GM21367 (cell line): ENCODE results near the gene NHSL2.

Experiments
- ATAC-seq: cut with Tn5 transposase; IDR thresholded peaks from one replicate; pipeline ENCODE4 v1.9.1; 2021; ENCODE audit not compliant: unreplicated experiment

NHSL2 gene

DNA sequence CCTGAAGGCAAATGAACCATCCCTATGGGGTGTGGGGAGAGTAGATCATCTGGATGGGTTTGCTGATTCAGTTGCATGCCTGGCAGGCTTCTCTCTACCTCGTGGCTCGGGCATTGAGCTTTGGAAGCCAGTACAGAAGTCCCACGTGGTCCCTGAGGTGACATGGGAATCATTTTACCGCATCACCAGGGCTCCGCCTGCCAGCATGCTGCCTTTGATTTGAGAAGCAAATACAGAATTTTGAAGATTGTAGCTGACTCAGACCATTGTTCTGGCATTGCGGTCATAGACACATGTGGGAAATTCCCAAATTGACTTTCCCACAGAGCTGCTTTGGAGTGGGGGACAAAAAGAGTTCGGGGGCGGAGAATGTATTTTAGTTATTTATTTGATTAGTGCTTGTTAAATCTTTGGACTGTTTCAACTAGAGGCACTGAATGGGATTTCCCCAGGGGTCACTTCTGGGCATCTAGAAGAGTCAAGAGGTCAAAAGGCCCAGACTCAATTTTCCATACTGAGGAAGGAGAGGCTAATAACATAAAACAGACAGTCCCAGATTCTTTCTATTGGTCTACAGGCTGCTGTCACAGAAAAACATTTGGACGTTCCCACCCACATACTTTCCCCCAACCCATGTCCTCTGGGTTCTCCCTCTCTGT lies 79.3 kb downstream of the NHSL2 start:
- ATAC-seq, result no peak

DNA sequence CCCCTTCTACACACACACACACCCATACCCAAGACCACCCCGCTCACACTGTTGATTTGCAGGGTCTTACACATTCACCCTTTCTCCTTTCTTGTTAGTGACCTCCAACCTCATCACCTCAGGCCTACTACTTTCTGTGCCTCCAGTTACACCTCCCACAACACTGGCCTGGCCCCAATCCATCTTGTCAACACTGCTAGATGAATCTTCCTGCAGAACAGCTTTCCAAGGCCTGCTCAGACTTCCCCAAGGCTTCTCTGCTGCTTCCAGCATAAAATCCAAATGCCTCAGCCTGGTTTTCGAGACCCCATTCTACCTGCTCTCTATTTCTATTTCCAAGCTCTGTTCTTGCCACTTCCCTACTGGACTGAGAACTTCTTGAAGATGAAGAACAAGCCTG lies 79.9 kb downstream of the NHSL2 start:
- no peak for ATAC-seq

DNA sequence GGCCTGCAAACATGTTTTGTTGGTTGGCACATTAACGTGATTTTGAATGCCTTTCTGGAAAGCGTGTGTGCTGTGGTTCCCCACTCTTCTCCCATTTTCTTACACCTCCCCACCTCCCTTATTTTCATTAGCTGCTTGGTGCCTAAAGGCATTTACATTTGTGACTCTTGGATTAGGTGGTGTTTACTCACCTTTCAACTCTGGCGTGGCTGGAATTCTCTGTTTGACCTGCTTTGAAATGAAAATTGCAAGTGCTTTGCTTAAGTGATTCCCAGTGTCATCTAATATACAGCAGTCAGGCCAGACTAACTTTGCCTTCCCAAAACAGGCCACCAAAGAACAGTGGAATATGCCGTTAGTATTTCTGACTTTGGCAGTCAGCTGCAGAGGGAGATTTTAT lies 80.5 kb downstream of the NHSL2 start:
- ATAC-seq, result no peak

DNA sequence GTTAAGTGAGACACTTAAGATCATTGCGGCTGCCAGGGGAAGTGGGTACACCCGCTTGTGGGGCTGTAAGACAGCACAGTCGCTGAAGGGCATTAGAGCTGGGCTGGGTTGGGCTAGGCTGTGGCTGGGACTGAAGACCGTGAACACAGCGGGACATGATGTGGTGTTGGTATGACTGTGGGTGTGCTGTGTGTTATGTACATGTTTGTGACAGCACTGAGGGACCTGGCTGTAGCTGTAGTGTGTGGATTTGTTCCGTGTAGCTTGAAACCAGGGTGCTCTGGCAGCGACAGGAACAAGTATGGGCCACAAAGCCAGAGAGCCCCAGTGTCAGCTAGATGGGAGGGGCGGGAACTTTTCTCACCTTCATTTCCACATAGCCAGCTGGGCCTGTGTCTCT lies 82.1 kb downstream of the NHSL2 start:
- ATAC-seq, result no peak

DNA sequence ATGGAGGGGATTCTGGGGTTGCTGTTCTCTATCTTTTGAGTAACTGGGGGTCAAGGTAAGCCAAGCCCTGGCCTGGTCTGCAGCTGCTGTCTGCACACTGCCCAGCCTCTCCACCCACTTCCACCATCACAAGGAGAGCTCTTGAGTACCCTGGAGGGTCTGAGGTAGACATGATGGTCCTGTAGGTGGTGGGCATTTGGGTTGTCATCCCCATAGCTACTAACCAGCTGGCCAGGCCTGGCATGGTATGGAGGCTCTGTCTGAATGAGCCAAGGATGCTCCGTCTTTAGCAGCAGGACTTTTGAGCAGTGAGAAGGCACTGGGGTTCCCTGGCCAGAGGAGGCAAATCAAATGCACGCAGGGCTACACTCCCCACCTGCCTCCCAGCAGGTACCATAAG lies 82.7 kb downstream of the NHSL2 start:
- ATAC-seq, result no peak

DNA sequence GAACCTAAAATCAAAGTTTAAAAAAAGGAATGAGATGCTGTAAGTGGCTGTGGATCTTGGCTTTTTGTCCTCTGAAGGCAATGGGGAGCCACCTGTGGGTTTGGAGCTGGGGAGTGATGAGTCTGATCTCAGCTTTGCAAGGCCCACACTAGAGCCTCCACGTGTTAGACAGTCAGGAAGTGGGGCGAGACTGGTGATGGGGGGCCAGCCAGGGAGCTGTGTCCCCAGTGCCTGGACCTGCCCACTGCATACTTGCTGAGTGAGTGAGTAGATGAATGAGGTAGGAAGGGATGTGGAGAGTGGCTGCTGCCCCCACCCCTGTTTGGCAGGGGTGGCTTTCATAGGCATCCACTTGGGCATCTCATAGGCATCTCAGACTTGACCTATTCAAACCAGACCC lies 84.0 kb downstream of the NHSL2 start:
- no peak for ATAC-seq

DNA sequence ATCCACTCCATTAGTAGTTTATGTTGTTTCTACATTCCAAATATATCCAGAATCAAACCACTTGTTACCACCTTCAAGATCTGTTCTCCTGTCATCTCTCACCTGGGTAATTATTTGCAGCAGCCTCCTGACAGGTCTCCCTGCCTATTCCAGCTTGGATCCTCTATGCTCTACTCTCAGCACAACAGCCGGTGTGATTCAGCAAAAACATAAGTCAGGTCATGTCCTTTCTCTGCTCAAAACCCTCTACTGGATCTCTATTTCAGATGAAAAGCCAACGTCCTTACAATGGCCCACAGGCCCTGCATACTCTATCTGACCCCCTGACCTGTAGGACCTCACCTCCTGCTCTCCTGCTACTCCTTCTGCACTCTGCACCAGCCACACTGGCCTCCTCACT lies 84.5 kb downstream of the NHSL2 start:
- ATAC-seq, result no peak

DNA sequence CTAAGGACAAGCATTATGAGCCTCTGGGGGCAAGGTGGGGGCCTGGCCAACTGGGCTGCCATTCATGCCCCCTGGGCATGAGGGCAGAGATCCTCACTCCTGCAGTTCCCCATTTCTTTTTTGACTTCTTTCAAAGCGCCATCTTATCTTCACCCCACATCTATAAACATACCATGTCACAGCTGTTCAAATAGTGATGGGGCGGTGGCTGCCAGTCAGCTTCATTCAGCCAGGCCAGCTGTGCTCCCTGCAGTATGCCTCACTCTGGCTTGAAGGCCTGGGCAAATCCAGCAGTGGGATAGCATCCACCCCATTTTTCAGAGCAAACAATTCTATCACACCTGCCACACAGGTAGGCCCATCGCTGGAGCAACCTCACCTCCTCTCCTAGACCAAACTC lies 85.5 kb downstream of the NHSL2 start:
- no peak for ATAC-seq

DNA sequence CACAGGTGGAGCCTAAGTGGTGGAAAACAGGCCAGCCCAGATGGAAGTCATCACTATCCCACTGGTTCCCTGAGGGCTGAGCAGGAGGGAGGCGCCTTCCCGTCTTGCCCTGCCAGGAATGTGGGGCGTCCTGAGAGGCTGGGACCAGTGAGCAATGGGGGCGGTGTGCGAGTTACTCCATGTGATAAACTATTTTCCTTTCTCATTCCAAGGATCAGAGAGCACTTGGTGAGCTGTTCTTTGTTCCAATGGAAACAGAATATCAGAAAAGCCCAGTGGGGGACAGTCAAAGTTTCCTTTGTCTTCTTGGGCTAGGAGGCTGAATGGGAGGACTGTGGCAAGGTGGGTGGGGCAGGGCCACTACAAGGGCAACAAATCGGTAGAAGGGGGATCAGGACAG lies 86.2 kb downstream of the NHSL2 start:
- no peak for ATAC-seq

DNA sequence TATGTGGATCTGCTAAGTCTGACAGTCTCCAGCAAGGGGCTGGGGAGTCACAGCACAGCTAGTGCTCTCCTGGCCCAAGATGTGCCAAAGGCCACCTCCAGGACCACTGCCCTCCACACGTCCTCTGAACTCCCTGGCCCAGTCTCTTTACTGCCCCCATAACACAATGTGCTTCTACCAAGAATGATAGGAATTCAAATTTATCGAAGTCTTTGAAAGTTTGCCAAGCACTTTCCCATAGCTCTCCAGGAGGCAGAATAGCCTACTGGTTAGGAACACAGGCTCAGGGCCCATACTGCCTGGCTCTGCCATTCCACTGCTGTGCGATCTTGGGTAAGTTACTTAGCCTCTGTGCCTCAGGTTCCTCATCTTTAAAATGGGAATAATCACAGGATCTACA lies 86.7 kb downstream of the NHSL2 start:
- ATAC-seq, result no peak

DNA sequence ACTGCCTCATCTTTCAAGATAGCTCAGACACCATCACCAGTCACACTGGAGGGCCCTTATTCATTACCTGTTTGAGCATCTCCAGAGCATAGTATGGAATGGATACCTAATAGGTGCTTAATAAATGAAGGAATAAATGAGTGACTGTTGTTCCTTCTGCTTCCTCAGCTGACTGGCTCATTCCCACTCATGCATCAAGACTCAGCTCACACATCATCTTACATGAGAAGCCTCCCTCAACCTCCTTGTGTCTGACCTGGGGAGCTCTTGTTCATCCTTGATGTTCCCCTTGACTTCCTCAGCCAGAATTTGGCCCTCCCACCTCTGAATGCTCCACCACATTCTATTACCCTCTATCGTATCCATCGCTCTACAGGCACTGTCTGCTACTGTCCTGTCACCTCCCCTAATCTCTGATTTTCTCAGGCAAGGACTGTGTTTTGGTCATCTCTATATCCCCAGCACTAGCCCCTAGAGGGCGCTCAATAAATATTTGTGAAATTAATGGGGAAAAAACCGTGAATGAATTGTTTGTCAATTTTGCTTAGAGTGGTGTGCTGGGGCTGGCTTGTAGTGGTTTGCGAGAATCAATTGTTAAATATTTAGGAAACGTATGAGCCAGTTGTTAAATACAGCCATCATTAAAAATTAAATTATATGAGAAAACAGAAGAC lies 88.3 kb downstream of the NHSL2 start:
- no peak for ATAC-seq

DNA sequence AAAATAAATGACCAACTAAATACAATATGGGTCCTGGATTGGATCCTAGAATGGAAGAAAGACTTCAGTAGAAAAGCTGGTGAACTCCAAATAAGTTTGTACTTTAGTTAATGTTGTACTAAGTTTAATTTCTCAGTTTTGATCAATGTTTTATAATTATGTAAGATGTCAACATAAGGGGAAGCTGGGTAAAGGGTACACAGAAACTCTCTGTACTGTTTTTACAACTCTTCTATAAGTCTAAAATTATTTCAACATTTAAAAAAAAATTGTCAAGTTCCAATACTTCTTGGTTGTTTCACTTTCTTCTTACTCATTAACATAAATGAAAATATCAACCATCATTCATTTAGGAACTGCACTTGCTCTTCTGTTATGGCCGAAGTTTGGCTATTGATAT lies 88.9 kb downstream of the NHSL2 start:
- no peak for ATAC-seq

DNA sequence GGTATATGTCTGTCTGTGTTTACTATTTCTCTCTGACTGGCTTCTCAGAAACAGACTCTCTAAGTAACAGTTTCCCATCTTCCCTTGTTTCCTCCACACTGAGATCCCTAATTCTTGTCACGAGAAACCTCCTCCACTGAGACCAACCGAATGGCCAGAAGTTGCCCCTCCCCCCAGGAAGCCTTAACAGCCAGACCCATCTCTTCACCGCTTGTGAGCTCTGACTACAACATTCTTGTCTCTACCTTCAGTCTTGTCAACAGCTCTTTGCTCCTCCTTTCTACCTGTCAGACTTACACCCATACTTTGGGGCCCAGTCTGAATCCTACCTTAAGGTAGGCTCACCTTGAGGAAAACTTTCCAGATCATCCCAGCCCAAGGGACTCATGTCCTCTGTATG lies 90.8 kb downstream of the NHSL2 start:
- no peak for ATAC-seq

DNA sequence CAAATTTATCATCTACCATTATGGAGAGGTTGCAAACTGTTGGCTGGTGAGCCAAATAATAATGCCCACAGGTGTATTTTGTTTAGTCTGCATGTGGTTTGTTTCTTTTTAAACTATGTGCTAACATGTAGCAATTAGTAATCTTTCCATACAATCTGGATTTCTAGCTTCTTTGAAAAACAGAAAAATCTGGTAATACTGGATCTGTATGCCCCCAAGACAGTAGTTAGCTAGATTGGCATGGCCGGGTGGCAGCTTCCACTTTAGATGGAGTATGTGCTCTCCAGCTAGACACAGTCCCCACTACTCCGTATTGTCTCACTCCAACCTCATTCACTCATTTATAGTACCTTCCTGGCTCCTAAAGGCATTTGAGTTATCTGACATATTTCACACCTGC lies 91.3 kb downstream of the NHSL2 start:
- no peak for ATAC-seq

DNA sequence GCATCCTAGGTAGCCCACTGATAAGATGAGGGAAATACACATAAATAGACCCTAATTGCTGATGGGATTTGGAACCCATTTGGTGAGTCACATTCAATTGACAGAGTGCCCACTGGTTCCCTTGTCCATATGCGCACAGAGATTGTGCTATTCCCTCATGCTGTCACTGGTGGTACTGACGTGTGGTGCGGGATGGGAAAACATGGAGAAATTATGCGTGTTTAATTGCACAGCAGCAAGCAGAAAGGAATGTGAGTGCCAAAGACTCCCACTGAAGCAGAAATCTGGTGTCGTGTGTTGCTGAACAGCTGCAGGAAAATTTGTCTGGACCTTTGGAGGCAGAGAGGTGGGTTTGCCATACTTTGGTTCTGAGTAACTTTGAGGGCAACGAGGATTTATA lies 92.2 kb downstream of the NHSL2 start:
- no peak for ATAC-seq

DNA sequence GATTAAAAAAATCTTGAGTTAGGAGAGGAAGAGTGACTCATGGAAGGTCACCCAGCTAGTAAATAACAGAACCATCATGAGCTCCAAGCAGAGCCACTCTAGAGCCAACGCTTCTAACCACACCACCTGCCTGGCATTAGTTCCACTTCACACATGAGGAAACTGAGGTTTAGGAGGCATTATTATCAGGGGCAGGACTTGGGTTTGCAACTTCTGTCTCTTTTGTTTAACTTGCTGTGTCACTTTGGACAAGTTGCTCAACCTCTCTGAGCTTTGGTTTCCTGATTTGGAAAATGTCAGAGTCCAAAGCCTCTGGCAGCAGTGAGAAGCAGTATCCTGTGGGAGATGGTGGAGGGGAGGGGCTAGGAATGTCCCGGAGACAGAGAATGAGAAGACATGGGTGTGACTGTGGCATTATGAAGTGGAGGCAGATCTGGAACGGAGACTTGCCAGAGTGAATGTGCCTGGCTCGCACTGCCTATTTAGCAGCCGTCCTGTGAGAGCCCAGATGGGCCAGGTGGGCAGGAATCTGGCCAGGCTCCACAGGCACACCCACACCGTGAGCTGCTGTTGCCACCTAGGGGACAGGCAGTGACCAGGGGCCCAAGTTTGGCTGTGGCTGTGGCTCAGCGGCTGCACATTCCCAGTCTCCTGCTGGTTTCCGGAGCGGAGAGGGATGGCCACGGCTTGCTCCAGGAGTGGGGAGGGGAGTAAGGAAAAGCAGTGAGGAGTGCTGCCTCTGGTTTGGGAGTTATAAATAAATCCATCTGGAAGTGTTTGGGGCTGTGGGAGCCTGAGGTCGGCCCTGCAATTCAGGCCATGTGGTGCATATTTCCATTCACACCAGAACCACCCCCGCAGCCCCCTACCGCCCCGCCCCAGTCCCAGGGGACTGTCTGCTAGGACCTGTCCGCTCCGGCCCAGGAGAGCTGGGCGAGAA lies 93.4 kb downstream of the NHSL2 start:
- ATAC-seq, result no peak

DNA sequence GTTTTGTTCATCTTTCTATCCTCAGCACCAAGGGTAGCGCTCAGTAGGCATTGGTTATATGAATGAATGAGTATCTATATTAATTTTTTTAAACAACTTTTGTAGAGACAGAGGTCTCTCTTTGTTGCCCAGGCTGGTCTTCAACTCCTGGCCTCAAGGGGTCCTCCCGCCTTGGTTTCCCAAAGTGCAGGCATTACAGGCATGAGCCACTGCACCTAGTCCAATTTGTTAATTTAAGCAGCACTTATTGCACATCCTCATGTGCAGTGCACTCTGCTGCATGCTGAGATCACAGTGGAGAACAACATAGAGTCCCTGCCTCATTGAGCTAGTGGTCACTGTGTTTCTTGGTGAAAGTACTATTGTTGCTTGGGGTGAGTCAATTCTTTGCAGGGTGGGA lies 94.4 kb downstream of the NHSL2 start:
- ATAC-seq, result no peak

DNA sequence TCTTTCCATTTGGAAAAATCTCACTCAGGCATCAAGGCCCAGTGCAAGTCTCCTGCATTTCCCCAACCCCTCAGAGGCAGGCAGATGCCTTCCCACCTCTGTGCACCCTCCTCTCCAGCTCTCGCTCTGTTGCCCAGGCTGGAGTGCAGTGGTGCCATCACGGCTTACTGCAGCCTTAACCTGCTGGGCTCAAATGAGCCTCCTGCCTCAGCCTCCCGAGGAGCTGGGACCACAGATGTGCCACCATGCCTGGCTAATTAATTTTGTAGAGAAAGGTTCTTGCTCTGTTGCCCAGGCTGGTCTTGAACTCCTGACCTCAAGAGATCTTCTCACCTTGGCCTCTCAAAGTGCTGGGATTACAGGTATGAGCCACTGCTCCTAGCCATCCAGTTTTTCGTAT lies 95.8 kb downstream of the NHSL2 start:
- ATAC-seq, result no peak

DNA sequence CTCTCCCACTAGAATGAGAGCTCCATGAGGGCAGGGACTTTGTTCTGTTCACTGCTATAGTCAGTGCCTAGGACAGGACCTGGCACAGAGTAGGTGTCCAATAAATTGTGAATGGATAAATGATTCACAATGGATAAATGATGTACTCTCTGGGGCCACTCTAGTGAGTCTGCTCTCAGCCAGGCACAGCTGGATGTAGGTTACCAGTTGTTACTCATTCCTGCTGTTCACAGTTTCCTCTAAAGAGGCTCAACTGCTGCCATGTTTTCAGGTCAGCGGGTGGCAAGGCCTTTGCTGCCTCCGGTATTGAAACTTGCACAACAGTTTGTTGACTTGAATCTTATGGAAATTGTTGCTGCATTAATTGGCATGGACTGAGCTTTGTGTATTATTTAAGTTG lies 99.1 kb downstream of the NHSL2 start:
- ATAC-seq, result no peak

DNA sequence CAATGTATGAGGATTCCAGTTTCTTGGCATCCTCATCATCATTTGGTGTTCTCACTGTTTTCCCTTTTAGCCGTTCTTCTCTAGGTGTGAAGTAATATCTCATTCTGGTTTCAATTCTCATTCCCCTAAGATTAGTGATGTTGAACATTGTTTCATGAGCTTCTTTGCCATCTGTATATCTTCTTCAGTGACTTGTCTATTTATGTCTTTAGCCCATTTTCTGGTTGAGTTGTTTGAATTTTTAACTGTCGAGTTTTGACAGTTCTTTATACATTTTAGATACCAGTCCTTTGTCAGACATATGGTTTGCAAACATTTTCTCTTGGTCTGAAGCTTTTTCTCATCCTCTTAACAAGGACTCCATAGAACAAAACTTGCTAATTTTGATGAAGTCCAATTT lies 101.1 kb downstream of the NHSL2 start:
- ATAC-seq, result no peak

DNA sequence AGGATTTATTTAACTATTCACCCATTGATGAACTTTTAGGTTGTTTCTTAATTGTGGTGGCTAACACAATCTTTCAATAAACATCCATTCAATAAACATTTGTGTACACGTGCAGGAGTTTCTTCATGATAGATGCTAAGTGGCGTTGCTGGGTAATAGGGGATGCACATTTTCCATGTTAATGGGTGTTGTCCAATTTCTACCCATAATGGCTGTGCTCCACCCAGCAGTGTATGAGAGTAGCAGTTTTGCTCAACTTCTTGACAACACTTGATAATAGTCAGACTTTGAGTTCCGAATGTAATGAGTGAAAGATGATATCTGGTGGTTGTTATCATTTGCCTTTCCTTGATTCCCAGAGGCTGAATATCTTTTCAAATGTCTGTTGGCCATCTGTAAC lies 104.7 kb downstream of the NHSL2 start:
- no peak for ATAC-seq
